Fibroblast of mammary gland (primary cell): ENCODE measurements around the gene RNF208.

Experiments
- DNase-seq: peaks from one replicate; pipeline ENCODE4 v3.0.0-alpha.2; 2010; ENCODE audit warnings: low read depth
- H3K4me3 ChIP-seq: 2 replicates; pipeline ENCODE4 v1.5.1; 2011; ENCODE audit warnings: low read depth, mild to moderate bottlenecking, low read length, moderate library complexity; ENCODE audit not compliant: control insufficient read depth
- CTCF ChIP-seq: conservative IDR thresholded peaks from 2 replicates; pipeline ENCODE4 v1.5.1; 2011; ENCODE audit warnings: low read depth, low read length, inconsistent platforms; ENCODE audit not compliant: control insufficient read depth, insufficient read depth

The RNF208 gene

GRCh38 chr9:137178939-137179630, 43.0 kb downstream of the RNF208 start:
- H3K4me3 ChIP-seq, result no peak overlapping the region
- no peak for TF ChIP-seq CTCF
- no peak for DNase-seq

GRCh38 chr9:137178201-137178938, 43.7 kb downstream of the RNF208 start:
- H3K4me3 ChIP-seq, result no peak overlapping the region
- no peak for TF ChIP-seq CTCF
- no peak for DNase-seq

GRCh38 chr9:137176302-137177182, 45.5 kb downstream of the RNF208 start:
- peak; percentile 71 for TF ChIP-seq CTCF
- peak; percentile 34 for DNase-seq
- no peak overlapping the region for H3K4me3 ChIP-seq

- no peak for TF ChIP-seq CTCF
- DNase-seq, result no peak
- H3K4me3 ChIP-seq, result no peak overlapping the region
Measured at GRCh38 chr9:137175345-137175961, 46.6 kb downstream of the RNF208 start.

- DNase-seq, result no peak
- no peak overlapping the region for H3K4me3 ChIP-seq
- no peak for TF ChIP-seq CTCF
Measured at GRCh38 chr9:137174722-137175293, 47.2 kb downstream of the RNF208 start.
